ENCODE results near the gene LMO4. TPM values are rescaled to one million over a fixed set of nuclear protein-coding genes. Genes with fewer than 3 reads are reported as not detected.

The LMO4 gene
- polyA plus RNA-seq, 2 of the 4 experiments (the other 2 are of a cell fraction) = 54.7 to 68.9 TPM

DNA sequence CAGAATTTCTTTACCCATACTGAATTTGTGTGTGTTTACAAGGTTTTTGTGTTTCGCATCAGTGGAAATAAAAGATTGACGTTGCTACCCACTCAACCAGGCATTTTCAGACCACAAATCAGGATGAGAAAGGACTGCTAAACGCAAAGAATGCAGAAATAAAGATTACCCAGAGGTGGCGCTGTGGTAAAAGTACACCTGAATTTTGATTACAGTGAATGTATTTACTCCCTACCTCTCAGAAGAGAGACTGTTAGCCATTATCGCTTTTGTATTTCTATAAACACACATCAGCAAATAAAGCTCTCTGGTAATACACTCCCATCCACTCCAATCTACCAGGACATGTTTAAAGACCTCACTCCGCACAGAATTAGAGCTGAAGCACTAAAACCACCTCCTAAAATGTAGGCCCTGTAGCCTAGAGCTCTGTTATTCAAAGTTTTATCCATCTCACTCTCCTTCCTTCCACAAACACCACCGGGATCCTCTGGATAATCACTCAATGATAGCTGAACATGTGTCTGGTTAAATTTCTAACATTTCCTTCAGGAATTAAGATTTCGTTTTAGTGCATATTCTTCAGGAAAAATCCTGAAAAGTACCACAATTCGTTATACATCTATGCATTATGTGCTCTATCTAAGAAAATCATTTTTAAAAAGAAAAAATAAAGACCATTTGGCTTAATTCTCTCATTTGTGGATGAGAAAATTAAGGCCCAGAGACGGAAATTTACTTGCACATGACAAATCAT lies 2.5 kb upstream of the LMO4 start (continued):
- TF ChIP-seq, protein P1, sequence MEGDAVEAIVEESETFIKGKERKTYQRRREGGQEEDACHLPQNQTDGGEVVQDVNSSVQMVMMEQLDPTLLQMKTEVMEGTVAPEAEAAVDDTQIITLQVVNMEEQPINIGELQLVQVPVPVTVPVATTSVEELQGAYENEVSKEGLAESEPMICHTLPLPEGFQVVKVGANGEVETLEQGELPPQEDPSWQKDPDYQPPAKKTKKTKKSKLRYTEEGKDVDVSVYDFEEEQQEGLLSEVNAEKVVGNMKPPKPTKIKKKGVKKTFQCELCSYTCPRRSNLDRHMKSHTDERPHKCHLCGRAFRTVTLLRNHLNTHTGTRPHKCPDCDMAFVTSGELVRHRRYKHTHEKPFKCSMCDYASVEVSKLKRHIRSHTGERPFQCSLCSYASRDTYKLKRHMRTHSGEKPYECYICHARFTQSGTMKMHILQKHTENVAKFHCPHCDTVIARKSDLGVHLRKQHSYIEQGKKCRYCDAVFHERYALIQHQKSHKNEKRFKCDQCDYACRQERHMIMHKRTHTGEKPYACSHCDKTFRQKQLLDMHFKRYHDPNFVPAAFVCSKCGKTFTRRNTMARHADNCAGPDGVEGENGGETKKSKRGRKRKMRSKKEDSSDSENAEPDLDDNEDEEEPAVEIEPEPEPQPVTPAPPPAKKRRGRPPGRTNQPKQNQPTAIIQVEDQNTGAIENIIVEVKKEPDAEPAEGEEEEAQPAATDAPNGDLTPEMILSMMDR (IDR thresholded peaks at IDR 0.05) = peak; percentile 77
- no peak for TF ChIP-seq ZC3H11A (IDR thresholded peaks at IDR 0.05)

DNA sequence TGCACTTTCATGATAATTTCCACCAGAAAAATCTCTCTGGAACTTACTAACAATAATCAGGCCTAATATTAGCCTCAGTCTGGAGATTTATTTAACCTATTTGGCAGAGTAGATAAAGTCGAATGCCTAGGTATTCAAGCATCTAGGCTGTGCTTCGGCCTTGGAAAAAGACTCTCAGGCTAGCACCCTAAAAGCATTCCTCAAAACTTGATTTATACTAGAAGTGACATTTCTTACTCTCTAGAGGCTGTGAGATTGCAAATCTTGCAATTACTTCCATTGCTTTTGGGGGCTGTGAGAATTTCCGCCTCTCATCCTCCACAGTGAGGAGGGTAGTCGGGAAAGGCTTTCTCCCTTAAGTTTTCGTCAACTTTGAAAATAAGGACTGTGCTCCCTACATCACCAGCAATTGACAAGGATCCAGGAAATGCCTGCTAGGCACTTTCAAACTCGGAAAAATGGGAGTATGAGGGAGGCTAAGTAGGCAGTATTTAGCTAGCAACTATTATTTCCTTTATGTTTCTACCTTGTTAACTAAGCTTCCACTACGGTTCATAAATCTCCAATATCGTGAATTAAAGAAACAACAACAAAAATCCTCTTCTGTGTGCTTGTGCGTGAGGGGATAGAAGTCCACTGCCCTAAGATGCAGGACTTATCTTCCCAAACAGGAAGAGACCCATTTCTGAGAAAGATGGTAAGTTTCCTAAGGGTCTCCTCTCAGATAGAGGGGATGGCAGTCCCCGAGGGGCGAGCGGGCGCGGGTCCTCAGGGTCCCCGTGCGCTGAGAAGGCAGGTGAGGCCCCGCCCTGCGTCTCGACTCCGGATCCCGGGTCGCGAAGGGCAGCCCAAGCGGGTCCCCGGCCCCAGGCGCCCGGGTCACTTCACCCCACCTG lies 1.1 kb upstream of the LMO4 start:
- H3K4me3 ChIP-seq = peak overlapping the region; percentile 90
- peaks cover 14% of the 10 kb centered on the region; the same call in 2 of the 3 replicates for H3K4me1 ChIP-seq
- FAIRE-seq = no peak
- no peak for DNase-seq (ENCODE audit: low read depth in 1 of 2, low spot score in 1 of 2)
- H3K4me2 ChIP-seq = peak overlapping the region; percentile 81
- ATAC-seq = no peak; a peak in 1 of 6 replicates
- H3K27ac ChIP-seq = peak overlapping the region; percentile 97 to 98
- WGBS (ENCODE audit: missing lambda C conversion rate) = 10% methylated on average over 19 of the region's 27 CpGs
- H3K9me3 ChIP-seq = no peaks in the 10 kb centered on the region
- POLR2A ChIA-PET = interaction anchor here (0.9 to 1.7 kb wide), 3 partner anchors 628 to 737 kb away, joined by 3 to 4 read pairs (median 3); no protein-coding TSS in a partner anchor
- TF ChIP-seq ZSCAN20 (CRISPR knock-in tag; IDR thresholded peaks at IDR 0.05) = no peak
- TF ChIP-seq, protein P2, sequence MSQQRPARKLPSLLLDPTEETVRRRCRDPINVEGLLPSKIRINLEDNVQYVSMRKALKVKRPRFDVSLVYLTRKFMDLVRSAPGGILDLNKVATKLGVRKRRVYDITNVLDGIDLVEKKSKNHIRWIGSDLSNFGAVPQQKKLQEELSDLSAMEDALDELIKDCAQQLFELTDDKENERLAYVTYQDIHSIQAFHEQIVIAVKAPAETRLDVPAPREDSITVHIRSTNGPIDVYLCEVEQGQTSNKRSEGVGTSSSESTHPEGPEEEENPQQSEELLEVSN (IDR thresholded peaks at IDR 0.05; ENCODE audit: borderline replicate concordance, low read depth) = no peak
- TF ChIP-seq HOXB5 (CRISPR knock-in tag; IDR thresholded peaks at IDR 0.05) = no peak
- no peak for TF ChIP-seq SREBF2 (IDR thresholded peaks at IDR 0.05)
- TF ChIP-seq MAFK (IDR thresholded peaks at IDR 0.05; ENCODE audit: partially characterized antibody) = peak; percentile 76
- TF ChIP-seq, protein P3, sequence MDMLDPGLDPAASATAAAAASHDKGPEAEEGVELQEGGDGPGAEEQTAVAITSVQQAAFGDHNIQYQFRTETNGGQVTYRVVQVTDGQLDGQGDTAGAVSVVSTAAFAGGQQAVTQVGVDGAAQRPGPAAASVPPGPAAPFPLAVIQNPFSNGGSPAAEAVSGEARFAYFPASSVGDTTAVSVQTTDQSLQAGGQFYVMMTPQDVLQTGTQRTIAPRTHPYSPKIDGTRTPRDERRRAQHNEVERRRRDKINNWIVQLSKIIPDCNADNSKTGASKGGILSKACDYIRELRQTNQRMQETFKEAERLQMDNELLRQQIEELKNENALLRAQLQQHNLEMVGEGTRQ (IDR thresholded peaks at IDR 0.05) = no peak
- TF ChIP-seq HDAC2 (IDR thresholded peaks at IDR 0.05) = no peak
- CTCF ChIA-PET = interaction anchor here (1.0 kb wide), 1 partner anchor 17 kb away, joined by 3 read pairs; no protein-coding TSS in a partner anchor

DNA sequence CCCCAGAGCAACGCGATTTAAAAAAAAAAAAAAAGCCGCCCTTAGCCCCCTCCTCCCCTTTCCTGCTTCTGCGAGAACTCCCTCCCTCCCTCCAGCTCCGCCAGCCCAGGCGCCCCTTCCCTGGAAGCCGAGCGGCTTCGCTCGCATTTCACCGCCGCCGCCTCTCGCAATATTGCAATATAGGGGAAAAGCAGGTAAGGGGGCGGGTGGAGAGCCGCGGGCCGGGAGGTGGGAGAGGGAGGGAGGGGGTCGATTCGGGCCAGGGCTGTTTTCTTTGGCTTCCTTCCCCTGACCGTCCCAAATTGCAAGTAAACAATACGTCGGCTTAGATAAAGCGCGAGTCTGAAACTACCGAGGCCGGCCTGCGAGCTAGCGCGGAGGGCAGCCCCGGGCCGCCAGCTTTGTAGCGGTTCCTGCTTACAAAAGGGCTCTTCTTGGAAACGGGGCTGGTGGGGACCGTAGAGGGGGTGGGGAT lies 408 bp downstream of the LMO4 start:
- FAIRE-seq (no peak), ATAC-seq (peak; percentile 6 to 17; a peak in 5 of 6 replicates), DNase-seq (ENCODE audit: low read depth in 1 of 2, low spot score in 1 of 2) (peak in 1 of 2 experiments; percentile 21)
- Histone ChIP-seq H3K4me1 (peaks cover 16% of the 10 kb centered on the region; the same call in 2 of the 3 replicates), H3K4me3 (peak overlapping the region; percentile 90), H3K27ac (peak overlapping the region; percentile 97 to 98), H3K4me2 (peak overlapping the region; percentile 95), H3K9me3 (no peaks in the 10 kb centered on the region)
- TF ChIP-seq POLR2AphosphoS2 (conservative IDR thresholded peaks at IDR 0.05; ENCODE audit: low read length) (no peak), EHF (CRISPR knock-in tag; IDR thresholded peaks at IDR 0.05) (no peak), SMC3 (IDR thresholded peaks at IDR 0.05) (0 out of 3 replicates have a peak, but pooled peaks have one; percentile 2)
- CTCF ChIA-PET = interaction anchor here (1.0 kb wide), 1 partner anchor 25 kb away, joined by 3 read pairs; no protein-coding TSS in a partner anchor
- 0% methylated on average over 5 of the region's 35 CpGs for WGBS (ENCODE audit: missing lambda C conversion rate)
- POLR2A ChIA-PET = interaction anchor here (0.6 to 1.7 kb wide), 6 partner anchors 13 to 959 kb away, joined by 3 to 5 read pairs (median 4); no protein-coding TSS in a partner anchor

DNA sequence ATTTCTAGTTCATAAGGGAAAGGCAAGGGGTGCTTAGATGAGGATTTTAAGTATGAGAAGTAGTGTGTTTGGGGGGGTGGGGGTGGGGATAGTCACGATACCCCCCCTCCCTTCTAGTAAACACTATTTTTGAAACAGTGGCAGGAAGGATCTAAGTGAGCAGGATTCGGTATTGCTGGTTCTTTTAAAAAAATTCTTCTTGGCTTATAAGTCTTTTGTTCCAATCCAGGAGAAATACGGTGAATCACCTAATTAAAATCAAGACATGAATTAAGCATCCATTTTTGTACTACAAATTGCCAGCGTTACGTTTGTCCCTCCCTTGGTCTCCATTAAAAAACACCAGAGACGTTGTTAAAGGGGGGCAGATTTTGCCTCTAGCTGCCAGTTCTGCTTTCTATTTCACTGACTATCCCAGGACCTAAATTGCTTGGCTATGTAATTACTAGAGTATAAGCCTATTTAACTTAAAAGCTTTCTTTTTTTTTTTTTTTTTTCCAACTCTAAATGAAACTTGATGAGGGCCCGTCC lies 911 bp downstream of the LMO4 start:
- 3% methylated on average over 7 of the region's 7 CpGs for WGBS (ENCODE audit: missing lambda C conversion rate)
- DNase-seq (ENCODE audit: low read depth in 1 of 2, low spot score in 1 of 2) = no peak
- FAIRE-seq = no peak
- peak overlapping the region; percentile 95 for H3K4me2 ChIP-seq
- peak overlapping the region; percentile 97 to 98 for H3K27ac ChIP-seq
- POLR2A ChIA-PET = interaction anchor here (0.6 to 1.2 kb wide), 3 partner anchors 13 to 959 kb away, joined by 3 to 6 read pairs (median 4); no protein-coding TSS in a partner anchor
- H3K9me3 ChIP-seq = no peaks in the 10 kb centered on the region
- CTCF ChIA-PET = interaction anchor here (1.0 to 2.1 kb wide), 3 partner anchors 11 to 624 kb away, joined by 3 to 8 read pairs (median 4); no protein-coding TSS in a partner anchor
- H3K4me3 ChIP-seq = peak overlapping the region; percentile 90
- peaks cover 21% of the 10 kb centered on the region; the same call in 2 of the 3 replicates for H3K4me1 ChIP-seq
- ATAC-seq = no peak
- TF ChIP-seq CHD2 (IDR thresholded peaks at IDR 0.05; ENCODE audit: low read length, partially characterized antibody) (no peak), NPAS2 (CRISPR knock-in tag; IDR thresholded peaks at IDR 0.05; ENCODE audit: borderline replicate concordance) (no peak), POLR2AphosphoS2 (conservative IDR thresholded peaks at IDR 0.05; ENCODE audit: low read length) (no peak), RARB (CRISPR knock-in tag; IDR thresholded peaks at IDR 0.05) (no peak), RFX5 (IDR thresholded peaks at IDR 0.05) (no peak), ZC3H11A (IDR thresholded peaks at IDR 0.05) (no peak), ZSCAN20 (CRISPR knock-in tag; IDR thresholded peaks at IDR 0.05) (no peak), ESRRA (IDR thresholded peaks at IDR 0.05; ENCODE audit: borderline replicate concordance, low read length) (no peak), JUN (IDR thresholded peaks at IDR 0.05) (no peak)
- TF ChIP-seq, protein P4, sequence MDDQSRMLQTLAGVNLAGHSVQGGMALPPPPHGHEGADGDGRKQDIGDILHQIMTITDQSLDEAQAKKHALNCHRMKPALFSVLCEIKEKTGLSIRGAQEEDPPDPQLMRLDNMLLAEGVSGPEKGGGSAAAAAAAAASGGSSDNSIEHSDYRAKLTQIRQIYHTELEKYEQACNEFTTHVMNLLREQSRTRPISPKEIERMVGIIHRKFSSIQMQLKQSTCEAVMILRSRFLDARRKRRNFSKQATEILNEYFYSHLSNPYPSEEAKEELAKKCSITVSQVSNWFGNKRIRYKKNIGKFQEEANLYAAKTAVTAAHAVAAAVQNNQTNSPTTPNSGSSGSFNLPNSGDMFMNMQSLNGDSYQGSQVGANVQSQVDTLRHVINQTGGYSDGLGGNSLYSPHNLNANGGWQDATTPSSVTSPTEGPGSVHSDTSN (IDR thresholded peaks at IDR 0.05) = no peak
- TF ChIP-seq, protein P2 (IDR thresholded peaks at IDR 0.05; ENCODE audit: borderline replicate concordance, low read depth) = no peak
- TF ChIP-seq, protein P5, sequence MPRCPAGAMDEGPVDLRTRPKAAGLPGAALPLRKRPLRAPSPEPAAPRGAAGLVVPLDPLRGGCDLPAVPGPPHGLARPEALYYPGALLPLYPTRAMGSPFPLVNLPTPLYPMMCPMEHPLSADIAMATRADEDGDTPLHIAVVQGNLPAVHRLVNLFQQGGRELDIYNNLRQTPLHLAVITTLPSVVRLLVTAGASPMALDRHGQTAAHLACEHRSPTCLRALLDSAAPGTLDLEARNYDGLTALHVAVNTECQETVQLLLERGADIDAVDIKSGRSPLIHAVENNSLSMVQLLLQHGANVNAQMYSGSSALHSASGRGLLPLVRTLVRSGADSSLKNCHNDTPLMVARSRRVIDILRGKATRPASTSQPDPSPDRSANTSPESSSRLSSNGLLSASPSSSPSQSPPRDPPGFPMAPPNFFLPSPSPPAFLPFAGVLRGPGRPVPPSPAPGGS (IDR thresholded peaks at IDR 0.05) = no peak

Measured in A549 (cell line).